D721Med (cell line): Measurements from ENCODE around the gene RABAC1.
"Not testable (repeated sequence)": the region's sequence is repeated elsewhere in the genome, so short reads cannot be mapped to it uniquely, and the experiment has no call there.

Experiments used
- DNase-seq: peaks from one replicate; pipeline ENCODE4 v3.0.0; 2011; ENCODE audit warnings: low spot score; ENCODE audit not compliant: insufficient read length
- FAIRE-seq: peaks from 2 replicates; lab custom pipeline; 2011; peaks lifted over from hg19 to GRCh38; lab: Jason Lieb, UNC
- TF ChIP-seq, protein P1 (sequence below): IDR thresholded peaks from 2 replicates; pipeline ENCODE4 v1.5.1; 2012; ENCODE audit warnings: mild to moderate bottlenecking, control low read depth; ENCODE audit not compliant: insufficient read depth; ENCODE audit errors: missing control alignments

Gene RABAC1

DNA sequence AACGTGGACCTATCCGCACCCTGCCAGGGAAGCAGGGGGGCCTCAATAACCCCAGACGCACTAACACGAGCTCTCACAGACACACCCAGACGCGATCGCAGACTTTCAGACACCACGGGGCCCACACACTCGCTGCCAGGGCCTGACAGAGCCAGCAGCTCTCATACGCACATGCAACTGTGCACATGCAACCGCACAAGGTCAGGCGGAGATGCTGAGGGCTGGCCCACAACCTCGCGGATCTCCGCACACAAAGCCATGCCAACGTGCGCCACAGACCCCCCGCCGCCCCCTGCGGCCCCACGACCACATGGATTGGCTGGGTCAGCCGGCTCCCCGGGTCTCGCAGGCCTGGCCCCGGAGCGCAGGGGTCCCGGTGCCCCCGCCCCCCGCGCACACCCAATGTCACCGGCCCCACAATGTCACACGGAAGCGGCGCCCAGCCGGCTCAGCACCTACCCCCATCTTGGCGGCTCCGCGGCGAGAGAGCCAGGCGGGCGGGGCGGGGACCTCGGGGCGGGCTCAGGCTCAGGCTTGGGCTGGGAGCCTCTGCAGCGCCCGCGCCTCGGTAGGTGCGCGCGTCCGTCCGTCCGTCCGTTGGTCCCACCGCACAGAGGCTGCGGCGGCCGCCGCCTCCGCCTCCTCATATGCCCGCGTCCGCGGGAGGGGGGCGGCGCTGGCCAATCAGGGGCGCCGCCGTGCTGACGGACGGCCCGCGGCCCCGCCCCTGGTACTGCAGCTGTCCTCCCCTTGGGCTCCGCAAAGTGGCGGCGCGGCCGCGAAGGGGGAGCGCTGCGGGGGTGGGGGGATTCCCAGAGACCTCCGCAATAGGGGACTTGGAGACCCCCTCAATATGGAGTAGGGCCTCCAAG, 34.7 kb upstream of the RABAC1 start, which contains the start of gene ATP1A3:
ATP1A3 (minus strand) TSS at position 619 of the 872 bp plus-strand sequence; CDS start at position 465, 154 bp downstream.
- DNase-seq (peak; percentile 93), FAIRE-seq (no peak)
- TF ChIP-seq, protein P1, sequence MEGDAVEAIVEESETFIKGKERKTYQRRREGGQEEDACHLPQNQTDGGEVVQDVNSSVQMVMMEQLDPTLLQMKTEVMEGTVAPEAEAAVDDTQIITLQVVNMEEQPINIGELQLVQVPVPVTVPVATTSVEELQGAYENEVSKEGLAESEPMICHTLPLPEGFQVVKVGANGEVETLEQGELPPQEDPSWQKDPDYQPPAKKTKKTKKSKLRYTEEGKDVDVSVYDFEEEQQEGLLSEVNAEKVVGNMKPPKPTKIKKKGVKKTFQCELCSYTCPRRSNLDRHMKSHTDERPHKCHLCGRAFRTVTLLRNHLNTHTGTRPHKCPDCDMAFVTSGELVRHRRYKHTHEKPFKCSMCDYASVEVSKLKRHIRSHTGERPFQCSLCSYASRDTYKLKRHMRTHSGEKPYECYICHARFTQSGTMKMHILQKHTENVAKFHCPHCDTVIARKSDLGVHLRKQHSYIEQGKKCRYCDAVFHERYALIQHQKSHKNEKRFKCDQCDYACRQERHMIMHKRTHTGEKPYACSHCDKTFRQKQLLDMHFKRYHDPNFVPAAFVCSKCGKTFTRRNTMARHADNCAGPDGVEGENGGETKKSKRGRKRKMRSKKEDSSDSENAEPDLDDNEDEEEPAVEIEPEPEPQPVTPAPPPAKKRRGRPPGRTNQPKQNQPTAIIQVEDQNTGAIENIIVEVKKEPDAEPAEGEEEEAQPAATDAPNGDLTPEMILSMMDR = no peak

DNA sequence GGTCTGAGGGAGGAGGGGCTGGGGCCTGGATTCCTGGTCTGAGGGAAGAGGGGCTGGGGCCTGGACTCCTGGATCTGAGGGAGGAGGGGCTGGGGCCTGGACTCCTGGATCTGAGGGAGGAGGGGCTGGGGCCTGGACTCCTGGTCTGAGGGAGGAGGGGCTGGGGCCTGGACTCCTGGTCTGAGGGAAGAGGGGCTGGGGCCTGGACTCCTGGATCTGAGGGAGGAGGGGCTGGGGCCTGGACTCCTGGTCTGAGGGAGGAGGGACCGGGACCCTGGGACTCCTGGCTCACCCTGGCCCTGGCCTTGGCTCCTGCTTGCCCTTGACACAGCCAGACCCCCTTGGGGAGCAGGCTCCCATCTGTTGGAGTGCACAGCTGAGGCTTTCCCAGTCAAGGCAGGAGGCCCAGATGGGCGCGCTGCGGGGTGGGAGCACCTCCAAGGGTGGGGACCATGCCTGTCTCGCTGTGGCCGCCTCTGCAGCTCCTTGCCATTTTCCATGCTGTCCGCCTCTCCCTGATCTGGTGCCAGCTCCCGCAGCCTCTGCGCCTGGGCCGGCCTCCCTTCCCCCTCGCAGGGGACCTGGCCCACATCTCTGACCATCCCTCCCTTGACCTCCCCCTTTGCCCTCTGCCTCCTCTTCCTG, 32.9 kb upstream of the RABAC1 start:
- FAIRE-seq, DNase-seq: not testable (repeated sequence)

DNA sequence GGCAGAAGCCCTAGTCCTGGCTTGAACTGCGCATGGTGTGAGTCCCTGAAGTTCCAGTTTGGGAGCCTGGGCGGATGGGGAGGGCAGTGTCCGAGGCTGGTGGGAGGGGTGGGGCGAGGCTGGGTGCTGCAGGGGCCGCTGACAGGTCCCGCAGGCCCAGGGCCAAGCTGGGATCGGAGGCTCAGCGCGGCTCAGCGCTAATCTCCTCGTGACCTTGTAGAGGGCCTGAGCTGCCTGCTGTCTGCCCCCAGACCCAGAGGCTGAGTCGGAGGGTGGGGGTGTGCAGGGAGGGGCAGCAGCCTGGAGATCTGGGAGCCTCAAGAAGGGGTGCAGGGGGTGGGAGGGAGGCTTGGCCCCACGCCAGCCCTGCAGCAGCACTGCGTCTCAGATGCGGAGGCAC, 31.9 kb upstream of the RABAC1 start:
- peak; percentile 76 for DNase-seq
- TF ChIP-seq, protein P1 = no peak
- FAIRE-seq = no peak

DNA sequence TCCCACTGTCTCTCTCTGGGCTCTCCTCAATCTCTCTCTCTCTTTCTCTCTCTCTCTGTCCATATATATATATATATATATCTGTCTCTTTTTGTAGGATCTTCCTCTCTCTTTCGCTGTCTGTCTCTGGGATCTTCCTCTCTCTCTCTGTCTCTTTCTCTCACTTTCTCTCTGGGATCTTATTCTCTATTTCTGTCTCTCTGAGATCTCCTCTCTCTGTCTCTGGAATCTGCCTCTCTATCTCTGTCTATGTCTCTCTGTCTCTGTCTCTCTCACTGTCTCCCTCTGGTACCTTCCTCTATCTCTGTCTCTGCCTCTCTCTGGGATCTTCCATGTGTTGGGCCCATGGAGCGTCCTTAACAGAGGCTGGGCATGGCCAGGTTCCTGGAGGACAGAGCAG, 31.5 kb upstream of the RABAC1 start:
- FAIRE-seq (no peak), DNase-seq (no peak)
- TF ChIP-seq, protein P1 = no peak

DNA sequence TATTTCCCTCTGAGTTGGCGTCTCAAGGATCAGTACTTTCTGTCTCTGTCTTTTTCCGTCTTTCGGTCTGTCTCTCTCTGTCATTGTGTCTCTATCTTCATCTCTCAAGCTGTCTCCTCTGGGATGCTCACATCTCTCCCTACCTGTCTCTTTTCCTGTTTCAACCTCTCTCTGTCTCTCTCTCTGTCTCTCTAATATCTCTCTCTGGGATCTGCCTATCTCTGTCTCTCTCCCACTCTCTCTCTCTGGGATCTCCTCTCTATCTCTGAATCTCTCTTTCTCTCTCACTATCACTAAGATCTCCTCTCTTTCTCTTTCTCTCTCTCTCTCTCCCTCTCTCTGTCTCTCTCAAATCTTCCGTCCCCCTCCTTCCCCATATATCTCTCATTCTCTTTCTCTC, 30.9 kb upstream of the RABAC1 start:
- TF ChIP-seq, protein P1 = no peak
- DNase-seq (no peak), FAIRE-seq (no peak)

DNA sequence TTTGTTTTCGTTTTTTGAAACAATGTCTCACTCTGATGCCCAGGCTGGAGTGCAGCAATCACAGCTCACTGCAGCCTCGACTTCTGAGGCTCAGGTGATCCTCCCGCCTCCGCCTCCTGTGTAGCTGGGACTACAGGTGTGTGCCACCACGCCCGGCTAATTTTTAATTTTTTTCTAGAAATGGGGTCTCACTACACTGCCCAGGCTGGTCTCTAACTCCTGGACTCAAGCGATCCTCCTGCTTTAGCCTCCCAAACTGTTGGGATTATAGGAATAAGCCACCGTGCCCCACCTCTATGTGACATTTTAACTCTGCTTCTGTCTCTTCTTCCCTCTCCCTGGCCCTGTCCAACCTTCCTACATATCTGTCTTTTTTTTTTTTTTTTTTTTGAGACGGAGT, 29.8 kb upstream of the RABAC1 start:
- FAIRE-seq (no peak), DNase-seq (no peak)
- TF ChIP-seq, protein P1 = no peak

DNA sequence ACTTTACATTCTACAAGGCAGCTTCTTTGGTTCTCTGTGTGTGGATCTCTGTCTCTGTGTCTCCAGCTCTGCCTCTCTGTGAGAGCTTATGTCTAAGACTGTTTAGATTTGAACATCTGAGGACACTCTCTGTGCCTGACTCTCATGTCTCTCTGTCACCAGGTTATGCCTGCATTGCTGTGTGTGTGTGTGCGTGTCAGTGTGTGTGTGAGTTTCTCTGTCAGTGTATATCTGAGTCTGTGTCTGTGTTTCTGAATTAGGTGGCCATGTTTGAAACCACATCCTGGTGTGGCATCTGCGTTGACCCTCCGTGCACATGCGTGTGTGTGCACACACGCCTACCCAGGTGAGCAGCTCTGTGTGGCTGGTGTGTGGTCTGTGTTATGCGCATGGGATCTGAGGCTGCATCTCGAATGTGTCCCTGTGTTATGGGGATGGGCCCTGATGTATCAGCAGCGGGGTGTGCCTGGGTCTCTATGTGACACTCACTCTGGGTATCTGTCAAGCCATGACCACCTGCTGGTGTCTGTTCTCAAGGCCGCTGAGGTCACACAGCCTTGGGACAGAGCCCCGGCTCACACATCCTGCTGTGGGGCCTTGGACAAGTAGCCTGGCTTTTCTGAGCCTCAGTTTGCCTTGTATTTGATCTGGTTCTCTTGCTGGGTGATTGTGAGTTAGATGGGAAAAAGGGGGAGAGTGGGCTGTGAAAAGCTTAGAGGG, 28.2 kb upstream of the RABAC1 start:
- DNase-seq = no peak
- TF ChIP-seq, protein P1 = no peak
- no peak for FAIRE-seq
